HG02852 (cell line): ENCODE data around the gene NAXE.

Experiments used
- ATAC-seq: cut with Tn5 transposase; IDR thresholded peaks from one replicate; pipeline ENCODE4 v1.9.1; 2021; ENCODE audit warnings: mild to moderate bottlenecking, moderate library complexity; ENCODE audit not compliant: unreplicated experiment

The NAXE gene

DNA sequence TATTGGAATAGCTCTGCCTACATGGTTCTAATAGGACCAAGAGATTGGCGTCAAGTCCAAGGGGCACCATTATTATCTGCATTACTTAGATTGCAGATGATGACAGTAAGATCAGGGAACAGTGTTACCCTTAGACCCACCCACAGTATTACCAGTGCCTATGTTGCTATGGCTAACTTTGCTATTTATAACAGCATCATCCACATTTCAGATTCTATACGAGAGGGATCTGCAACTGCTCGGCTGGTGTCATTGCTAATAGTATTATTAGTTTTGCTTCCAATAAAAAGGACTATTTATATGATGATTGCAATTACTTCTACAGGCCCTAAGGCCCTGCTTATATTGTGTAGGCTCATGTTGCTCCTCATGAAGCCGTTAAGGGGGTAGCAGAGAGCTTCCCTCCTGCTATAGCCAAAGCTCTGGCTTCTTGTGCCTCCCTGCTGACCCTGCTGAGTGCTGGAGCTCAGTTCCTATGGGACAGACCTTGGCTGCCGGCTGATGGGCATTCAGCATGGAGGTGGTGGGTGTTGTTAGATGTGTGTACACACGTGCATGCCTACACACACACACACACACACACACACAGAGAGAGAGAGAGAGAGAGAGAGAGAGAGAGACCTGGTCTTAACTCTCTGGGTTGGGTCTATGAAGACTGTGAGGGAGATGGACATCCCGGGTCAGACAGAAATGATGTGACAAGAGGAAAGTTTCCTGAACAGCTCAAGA lies 51.6 kb downstream of the NAXE start:
- no peak for ATAC-seq

DNA sequence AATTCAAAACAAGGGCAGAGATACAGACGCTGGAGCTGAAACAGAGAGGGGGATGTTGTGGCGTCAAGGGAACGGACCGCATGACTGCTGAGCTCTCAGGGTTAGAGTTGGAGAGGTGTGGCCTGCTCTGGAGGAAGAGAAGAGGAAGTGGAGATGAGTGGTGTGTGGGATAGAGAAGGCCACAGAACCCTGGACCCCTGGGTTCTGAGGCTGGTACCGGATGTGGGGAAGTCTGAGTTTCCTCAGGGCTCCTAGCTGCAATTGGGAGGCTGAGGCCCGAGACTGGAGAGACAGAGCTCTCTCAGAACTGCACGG lies 52.2 kb downstream of the NAXE start:
- ATAC-seq: peak; percentile 75
